ENCODE measurements around the gene TMEM31. TPM values are rescaled to one million over a fixed set of nuclear protein-coding genes. Genes with fewer than 3 reads are reported as not detected.

The TMEM31 gene
- total and polyA plus RNA-seq, 2 experiments from 2014 or later, result 0.60 TPM; not detected in 1

- Mint-ChIP-seq H3K27ac (no peak overlapping the region), H3K36me3 (ENCODE audit: low read depth) (peaks cover 70% of the 10 kb centered on the region), H3K4me1 (no peaks in the 10 kb centered on the region; the same call in 2 of the 3 replicates), H3K4me3 (no peak overlapping the region), H3K9me3 (no peaks in the 10 kb centered on the region), H3K27me3 (ENCODE audit: insufficient read depth, low read depth, poor library complexity) (peaks cover 2% of the 10 kb centered on the region)
- H2AFZ ChIP-seq, result no peak overlapping the region
- H3K4me2 ChIP-seq, result no peak overlapping the region
- no peaks in the 10 kb centered on the region for H4K20me1 ChIP-seq (replicated peaks; ENCODE audit: insufficient read depth)
- peaks cover 45% of the 10 kb centered on the region; the same call in 1 of the 2 replicates for H3K36me3 ChIP-seq (ENCODE audit: insufficient read depth)
- H3K79me2 ChIP-seq (replicated peaks; ENCODE audit: insufficient read depth), result peaks cover 28% of the 10 kb centered on the region
- H3K4me1 ChIP-seq (ENCODE audit: insufficient read depth), result no peaks in the 10 kb centered on the region
- no peak for TF ChIP-seq CTCF (conservative IDR thresholded peaks at IDR 0.05; ENCODE audit: low read depth in 2 of 2)
- no peak for TF ChIP-seq JUNB (IDR thresholded peaks at IDR 0.05; ENCODE audit: unreplicated experiment)
- TF ChIP-seq ZNF331 (CRISPR knock-in tag; IDR thresholded peaks at IDR 0.05; ENCODE audit: low read depth), result no peak
- TF ChIP-seq NANOG (IDR thresholded peaks at IDR 0.05; ENCODE audit: borderline replicate concordance), result no peak
- TF ChIP-seq EZH2 (IDR thresholded peaks at IDR 0.05; ENCODE audit: low read depth, unreplicated experiment), result no peak
- no peak for TF ChIP-seq ZNF462 (CRISPR knock-in tag; IDR thresholded peaks at IDR 0.05)
- no peak for TF ChIP-seq CREB1 (CRISPR knock-in tag; IDR thresholded peaks at IDR 0.05; ENCODE audit: low read depth)
- TF ChIP-seq EZH2phosphoT487 (IDR thresholded peaks at IDR 0.05; ENCODE audit: unreplicated experiment), result no peak
- TF ChIP-seq REST (IDR thresholded peaks at IDR 0.05; ENCODE audit: unreplicated experiment), result no peak
- no peak for TF ChIP-seq ZNF114 (CRISPR knock-in tag; IDR thresholded peaks at IDR 0.05)
- no peak for ATAC-seq
- no peak overlapping the region for H3K27ac ChIP-seq (ENCODE audit: low read depth)
- H3K27me3 ChIP-seq (ENCODE audit: insufficient read depth), result no peaks in the 10 kb centered on the region
- peaks cover 12% of the 10 kb centered on the region; the same call in 1 of the 2 replicates for H3F3A ChIP-seq (replicated peaks; ENCODE audit: low read depth)
- DNase-seq (ENCODE audit: low spot score), result no peak
- no peak overlapping the region for H3K4me3 ChIP-seq
- H3K9me2 ChIP-seq (ENCODE audit: insufficient read depth), result no peaks in the 10 kb centered on the region
Observed at GRCh38 chrX:103681443-103681842, 29.3 kb upstream of the TMEM31 start.

Measured in GM23338 (cell line).